HG03025 (cell line): ENCODE measurements around the gene EPB41L3.
"Not testable (repeated sequence)": the region's sequence is repeated elsewhere in the genome, so short reads cannot be mapped to it uniquely, and the experiment has no call there.

Experiments
- ATAC-seq: cut with Tn5 transposase; IDR thresholded peaks from one replicate; pipeline ENCODE4 v1.9.1; 2021; ENCODE audit warnings: mild to moderate bottlenecking, moderate library complexity; ENCODE audit not compliant: unreplicated experiment, low FRiP score

Gene EPB41L3

DNA sequence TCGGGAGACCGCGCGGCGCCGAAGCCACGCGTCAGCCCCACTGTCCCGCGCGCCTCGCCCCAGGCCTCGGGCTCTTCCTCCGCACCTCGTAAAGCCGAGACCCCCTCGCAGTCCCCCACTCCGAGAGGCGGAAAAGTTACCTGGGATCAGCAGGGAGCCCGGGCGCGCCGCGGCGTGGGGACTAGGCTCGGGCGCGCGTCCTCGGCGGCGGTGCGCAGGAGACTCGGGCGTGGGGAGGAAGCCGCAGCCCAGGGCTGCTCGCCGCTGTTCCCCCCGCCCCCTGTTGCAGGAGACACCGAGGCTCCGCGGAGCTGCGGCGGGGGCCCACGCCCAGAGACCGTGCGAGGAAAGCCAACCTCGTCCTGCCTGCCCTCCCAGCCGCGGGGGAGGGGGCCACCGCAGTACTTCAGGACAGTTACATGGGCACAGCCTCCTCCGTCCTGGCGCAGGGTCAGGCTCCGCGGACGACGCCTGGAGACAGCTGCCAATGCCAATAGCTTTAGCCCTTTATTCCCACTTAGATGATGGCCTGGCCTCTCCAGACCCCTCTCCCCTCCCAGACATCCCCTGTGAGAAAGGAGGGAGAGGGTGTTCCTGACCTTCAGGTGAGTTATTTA, at the start of gene EPB41L3:
Gene EPB41L3, minus strand, starts transcription at position 225 of the 617 bp plus-strand sequence. CDS start 54,814 bp downstream, outside the sequence.
- no peak for ATAC-seq

DNA sequence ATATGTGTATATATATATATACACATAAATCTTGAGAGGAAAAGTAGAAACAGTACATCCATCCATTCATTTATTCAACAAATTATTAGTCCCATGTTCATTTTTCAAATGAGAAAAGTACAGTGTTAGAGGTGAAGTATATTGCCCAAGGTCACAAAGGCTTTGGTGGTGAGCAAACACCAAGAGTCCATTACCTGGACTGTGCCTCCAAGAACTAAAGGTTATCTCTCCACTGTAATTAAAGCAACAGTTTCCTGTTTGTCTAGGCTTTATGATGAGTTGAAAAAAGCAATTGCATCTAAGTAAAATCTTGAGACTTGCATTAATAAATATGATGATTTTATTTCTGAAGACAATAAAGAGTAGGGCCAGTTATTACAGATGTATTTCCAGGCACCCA, 44.7 kb upstream of the EPB41L3 start:
- ATAC-seq = no peak

DNA sequence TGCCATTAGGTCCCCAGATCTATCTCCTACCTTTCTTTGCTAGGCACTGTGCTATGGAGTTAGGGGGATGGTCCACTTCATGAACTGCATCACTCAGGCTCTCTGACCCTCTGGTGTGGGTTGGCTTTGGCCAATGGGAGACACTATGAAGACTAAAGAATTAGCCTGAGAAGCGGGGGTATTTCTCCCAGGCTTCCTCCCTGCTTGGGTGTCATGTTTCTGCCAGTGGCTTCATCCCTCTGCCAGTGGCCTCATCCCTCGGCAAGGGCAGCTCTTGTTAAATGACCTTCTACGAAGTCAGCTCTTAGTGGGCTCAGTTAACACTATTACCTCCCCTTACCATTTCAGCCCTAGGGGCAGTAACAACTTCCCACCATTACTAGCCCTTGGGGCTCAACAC, 41.9 kb upstream of the EPB41L3 start:
- no peak for ATAC-seq

DNA sequence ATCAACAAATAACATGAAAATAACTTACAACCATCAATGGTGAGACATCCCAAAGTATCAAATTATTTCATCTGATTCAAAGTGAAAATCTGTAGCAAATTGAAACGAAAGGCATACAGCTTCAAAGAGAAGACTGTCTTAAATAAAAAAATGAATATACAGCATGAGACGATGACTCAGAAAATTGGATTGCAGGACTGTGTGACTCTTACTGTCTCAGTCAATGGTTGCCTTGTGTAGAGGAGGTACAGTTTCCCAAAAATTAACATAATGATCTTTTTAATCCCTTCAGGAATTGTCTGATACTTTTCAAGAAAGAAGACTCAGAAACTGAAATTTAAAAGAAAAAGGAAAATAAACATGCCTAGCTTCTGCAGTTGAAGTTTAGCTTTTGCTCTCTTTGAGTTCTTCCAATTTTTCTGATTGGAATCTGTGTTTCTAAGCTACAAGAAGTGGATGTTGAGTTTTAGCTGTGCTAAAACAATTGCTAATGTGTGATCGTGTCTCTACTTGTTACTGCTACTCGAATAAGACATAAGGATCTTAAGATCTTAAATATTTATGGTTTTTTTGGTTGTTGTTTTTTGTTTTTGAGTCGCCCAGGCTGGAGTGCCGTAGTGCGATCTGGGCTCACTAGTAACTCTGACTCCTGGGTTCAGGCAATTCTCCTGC, 41.1 kb upstream of the EPB41L3 start:
- no peak for ATAC-seq

DNA sequence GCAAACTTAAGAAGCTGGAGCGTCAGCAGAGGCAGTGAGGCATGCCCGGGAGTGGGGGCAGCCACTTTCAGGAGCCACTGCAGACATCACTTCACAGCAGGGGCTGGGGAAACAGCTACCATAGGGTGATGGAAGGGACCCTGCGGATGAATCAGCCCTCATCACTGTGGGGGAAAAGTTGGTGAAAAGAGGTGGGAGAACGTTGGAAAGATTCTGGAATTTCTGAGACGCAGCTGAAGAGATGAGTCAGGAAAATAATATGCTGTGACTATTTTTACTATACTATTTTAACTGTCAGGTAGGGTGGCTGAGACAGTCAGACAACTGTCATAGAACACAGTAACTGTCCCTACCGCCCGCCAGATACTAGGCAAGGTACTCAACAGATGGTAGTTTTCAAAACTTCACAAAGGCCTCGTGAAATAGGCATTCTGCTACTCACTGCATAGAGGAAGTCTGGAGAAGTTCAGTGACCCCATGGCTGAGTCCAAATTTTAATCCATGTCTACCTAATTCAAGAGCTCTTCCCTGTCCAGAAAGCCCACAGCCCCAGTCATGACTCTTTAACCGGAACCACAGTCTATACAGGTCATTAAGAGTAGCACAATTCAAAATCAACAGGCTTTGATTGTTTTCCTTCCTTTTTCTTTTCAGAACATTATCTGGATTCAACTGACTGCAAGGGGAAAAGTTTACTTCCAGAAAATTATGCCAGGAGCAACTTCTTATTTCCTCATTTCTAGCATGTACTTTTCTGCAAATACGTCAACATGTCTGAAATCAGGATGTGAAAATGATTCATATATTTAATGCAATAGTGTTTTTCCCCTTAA, 39.3 kb upstream of the EPB41L3 start:
- ATAC-seq = no peak

DNA sequence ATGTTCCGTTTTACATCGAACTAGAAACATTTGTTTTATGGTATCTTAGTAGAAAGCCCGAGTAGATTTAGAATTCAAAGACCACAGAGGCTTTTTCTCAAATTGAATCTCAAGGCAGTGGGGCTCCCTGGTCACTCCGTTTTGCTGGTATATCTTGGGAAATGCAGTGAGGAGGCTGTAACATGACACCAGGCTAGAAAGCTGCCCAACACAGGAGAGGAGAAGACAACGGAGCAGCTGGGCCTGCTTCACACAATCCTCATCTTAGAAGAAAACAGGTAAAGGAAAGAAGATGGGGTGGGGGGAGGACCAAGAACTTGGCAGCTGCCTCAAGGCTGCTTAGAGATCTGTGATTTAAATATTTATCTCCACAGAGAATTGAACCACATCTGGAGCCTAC, 38.3 kb upstream of the EPB41L3 start:
- no peak for ATAC-seq

DNA sequence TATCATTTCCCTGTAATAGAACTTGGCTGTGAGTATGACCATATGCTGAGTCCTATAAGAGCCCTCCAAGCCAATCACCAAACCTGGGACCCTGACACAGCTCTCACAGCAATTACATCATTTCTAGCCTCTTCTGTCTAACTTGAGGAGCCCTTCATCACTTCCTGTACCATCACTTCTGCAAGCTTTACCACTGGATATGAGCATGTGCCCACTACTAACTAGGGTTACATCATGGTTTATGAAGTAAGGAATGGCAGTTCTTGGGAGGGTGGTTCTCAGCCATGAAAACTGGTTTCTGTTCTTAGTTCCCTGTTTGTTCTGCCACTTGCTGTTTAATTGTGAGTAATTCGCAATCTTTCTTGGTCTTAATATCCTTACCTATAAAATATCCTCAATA, 31.0 kb upstream of the EPB41L3 start:
- no peak for ATAC-seq

DNA sequence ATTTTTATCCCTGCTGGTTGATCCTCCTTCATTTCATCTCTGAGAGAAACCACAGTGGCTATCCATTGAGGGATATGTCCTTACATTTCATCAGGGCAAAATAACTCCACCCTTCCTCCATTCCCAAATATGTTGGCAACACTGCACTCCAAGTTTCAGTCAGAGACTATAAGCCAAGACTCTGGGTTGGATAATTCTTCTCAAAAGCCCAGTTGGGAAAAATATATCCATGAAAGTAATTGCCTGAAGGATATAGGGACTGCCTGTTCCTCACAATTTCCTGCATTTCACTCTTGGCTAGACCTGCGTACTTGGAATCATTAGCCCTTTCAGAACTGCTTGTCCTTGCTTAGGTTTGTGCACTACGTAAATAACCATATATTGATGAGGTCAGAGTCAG, 27.9 kb upstream of the EPB41L3 start:
- ATAC-seq = no peak

DNA sequence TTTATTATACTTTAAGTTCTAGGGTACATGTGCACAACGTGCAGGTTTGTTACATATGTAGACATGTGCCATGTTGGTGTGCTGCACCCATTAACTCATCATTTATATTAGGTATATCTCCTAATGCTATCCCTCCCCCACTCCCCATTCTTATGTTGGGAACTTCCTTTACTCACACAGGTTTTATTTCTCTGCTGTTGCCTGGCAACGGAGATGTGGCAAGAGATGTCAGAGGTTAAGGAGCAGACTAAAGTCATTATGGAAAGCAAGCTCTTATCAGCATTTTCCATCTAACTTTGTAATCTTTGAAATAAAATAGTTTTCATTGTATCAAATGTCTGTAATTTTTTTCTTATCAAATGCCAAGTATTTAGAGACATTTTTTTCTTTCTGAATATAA, 26.8 kb upstream of the EPB41L3 start:
- ATAC-seq = not testable (repeated sequence)

DNA sequence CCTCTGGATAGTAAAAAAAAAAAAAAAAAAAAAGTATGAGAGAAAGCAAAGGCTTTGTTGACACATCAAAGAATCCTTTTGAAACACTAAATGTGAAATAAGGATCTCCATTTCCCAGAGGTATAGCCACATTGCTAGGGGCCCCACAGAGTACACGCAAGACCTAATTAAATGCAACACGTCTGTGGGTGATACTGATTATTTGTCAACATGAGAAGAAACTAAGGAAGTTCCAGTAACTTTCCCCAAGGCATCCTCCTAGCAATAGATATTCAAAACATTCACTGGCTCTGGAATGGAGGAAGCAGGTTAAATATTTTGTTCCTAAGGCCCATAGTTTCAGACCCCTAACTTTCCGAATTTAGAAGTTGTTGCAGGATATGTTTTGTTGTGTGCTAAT, 24.6 kb upstream of the EPB41L3 start:
- ATAC-seq = no peak

DNA sequence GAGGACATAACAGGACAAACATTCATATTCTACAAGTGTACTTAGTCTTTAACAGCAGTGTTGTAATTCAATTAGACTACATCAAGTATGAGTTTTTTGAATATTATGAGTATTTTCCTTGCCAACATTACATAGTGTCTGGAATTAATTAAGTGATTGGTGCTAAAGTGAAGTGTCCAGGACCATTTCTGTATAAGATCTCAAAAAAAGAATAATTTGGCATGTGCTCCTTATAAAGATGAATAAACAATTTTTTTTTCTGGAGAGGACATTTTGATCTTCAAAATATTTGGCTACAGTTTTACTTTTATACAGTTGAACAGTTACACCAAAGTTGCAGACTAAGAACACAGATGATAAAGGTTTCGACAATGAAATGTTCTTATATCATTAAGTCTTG, 15.1 kb upstream of the EPB41L3 start:
- ATAC-seq = no peak

DNA sequence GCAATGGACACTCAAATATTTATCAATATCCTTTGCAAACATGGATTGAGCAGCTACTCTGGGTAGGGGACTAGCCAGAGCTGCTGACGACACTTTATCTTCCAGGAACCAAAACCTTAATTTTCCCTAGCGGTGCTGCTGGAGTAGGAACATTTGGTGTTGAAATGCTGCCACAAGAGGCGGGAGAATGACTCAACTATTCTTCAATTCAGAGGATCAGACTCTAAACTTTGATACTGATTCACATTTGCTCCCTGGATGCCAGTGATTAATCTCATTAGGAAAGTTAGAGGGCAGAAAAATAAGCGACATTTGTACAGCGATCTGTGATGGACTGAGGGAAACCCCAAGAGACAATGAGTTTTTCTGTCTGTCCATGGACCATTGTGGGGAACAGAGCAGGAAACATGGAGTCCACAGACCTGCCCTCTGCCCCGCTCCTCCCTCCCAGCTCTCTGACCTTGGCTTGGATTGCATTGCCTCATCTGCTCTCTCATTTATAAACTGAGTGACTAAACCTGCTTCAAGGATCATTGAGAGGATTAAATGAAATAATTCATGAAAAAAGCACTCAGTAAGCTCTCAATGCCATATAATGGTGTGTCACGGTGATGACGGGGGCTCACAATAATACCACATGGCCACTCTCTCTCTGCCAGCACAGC, 12.6 kb upstream of the EPB41L3 start:
- ATAC-seq = no peak

DNA sequence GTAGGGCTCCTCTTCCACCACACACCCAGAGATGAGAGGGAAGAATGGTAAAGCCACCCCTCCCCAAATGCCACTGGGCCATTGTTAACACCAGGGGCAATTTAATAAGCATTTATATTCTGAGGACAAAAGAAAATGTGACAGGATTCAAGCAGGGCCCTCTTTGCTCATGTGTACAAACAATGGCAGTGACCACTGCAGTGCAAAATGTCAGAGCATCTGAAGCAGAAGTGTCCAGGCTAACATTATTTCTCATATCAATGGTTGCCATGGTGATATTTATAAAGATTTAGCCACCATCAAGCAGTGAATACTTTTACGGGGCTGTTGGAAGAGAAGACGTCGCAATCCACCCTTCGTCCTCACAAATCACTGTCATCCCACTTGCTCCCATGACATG, 10.8 kb upstream of the EPB41L3 start:
- ATAC-seq = no peak

DNA sequence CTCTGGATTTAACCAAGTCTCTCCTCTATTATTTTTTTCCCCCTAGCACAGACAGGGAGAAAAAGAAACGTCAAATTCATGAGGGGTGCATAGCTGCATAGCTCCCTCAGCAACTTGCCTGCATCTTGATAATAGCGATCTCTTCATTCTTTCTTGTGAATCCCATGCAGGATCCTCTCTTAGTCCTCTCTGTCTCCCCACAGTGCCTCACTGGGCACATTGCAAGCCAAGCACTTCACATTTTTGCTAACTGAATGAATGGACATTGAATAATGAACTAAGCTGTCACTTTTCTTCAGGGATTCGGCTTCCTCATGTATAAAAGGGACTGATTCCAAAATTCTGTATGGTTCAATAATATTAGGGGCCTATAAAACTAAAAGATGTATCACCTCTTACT, 2.9 kb upstream of the EPB41L3 start:
- no peak for ATAC-seq

DNA sequence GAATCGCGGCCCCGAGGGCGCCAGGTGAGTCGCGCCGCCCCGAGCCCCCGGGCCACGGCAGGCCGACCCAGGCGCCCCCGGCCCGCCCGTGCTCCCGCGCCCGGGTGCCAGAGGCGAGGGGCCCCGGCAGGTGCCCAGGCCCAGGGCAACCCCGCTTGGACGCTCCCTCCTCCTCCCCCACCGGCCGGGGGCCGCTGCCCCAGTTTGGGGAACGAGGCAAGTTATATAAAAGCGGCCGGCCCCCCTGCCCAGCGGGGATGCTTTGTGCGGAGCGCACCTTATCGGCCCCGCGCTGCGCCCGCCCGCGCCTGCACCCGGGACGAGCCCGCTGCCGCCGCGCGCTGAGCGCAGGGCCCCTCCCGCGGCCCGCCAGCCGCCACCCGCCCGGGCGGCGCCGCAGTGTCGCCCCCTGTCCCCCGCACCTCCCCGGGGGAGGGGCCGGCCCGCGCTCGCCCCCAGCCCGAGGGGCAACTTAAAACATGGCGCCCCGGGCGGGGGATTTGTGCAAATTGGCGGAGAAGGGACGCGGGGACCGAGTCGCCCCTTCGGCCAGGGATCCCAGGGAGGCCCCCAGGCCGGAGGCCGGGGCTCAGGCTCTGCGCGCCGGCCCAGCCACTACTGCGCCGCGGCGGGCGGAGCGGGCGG, 639 bp downstream of the EPB41L3 start:
- no peak for ATAC-seq

DNA sequence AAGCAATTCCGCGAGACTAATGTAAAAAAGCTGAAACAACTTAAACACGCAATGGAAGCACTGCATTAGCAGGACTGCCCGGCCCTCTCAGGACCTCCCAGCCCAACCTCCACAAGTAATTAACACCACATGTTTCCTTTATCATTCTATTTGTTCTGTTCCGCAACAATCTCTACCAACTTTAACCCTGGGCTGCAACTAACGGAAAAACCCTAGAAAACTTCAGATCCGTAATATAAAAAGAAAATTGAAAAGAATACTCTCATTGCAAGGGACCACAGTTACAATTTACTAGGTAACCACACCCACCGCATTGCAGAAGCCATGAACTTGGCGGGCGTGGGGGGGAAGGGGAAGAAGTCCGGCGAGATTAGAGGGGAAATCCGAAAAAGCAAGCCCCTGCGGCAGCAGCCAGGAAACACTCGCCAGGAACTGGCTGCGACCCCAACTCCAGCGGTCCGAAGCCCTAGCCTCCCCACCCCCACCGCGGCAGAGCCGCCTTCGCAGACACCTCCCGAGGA, 1.2 kb downstream of the EPB41L3 start:
- ATAC-seq = no peak

DNA sequence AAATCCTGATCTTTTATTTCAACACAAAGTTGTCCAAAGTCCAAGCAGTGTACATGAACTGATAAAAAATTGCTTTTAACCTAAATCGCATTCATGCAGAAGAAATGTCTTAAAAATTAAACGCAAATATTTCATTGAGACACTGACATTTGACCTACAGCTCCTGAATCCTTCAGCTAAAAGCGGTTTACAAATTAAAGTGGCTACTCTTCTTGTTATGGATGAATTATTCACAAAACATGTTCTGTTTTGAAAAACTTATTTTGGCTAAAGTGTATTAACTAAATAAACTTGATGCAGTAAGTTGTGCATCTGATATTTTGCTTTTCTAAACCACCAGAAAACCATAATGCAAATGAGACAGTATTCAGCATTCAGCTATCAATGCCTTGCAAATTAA, 2.2 kb downstream of the EPB41L3 start:
- ATAC-seq = no peak

DNA sequence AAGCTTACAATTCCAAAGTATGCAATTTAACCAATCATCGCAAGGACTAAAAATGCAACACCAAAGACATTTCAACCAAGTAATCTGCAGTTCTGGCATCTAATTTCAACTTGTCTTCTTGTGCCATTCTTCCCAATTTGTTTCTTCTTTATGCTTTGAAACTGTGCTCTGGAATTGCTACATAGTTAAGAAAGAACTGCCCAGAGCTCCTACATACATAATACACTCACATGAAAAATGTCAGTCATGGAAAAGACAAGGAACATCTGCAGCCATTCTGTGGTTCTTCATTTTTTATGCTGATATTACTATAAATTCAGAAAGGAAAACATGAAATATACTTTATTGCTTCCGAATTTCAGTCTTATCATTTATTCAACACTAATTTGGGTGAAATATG, 4.4 kb downstream of the EPB41L3 start:
- ATAC-seq = no peak

DNA sequence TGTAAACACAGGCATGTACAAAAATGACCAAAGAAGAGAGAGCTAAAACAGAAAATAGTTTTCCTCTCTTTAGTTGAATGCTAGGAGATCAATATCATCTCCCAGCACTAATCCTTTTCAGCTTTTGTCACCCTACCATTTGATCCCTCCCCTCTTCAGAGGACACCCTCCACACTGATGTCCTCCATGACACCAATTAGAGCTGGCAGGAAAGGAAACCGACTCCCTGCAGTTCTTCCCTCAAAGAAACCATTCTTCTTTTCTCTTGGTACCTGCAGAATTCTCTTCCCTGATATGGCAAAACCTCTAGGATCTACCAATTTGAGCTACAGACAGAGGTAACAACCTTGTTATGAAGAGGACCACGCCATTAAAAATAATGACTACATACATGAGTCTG, 5.3 kb downstream of the EPB41L3 start:
- no peak for ATAC-seq

DNA sequence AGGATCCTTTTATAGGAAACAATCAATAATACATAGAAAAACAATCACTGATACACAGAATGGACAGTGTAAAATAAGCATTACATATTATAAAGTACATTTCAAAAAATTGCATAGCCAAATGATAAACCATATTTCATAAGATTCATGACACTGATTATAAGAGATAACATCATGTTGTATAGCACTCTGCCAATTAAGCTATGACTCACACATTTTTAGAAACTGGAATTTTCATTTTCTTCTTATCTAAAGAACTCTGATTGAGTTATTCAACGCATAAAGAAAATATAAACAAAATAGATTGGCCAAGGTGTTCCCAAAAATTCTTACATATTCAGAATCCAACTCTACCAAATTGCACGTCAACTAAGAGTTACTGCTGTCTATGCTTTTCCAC, 5.9 kb downstream of the EPB41L3 start:
- no peak for ATAC-seq
